ENCODE results near the gene LEMD1.

LEMD1 gene

DNA sequence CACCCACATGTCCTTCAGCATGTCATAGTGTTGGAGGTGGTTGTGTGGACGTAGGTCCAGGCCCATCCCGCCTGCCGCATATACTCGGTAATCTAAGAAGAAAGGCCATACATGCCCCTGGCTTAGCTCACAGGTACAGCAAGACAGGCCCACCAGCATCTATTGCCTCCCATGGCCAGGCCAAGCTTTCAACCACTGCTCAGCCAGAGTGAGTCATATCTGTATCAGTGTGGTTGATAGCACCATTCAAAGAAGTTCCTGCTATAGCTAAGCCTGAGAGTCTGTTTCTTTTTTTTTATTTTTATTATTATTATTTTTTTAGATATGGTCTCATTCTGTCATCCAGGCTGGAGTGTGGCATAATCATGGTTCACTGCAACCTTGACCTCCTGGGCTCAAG, 82.1 kb downstream of the LEMD1 start:
- Histone ChIP-seq H3K9me3 (replicated peaks in 1 of 2; ENCODE audit: control insufficient read depth in 2 of 2, insufficient read depth in 1 of 2, low read depth in 1 of 2, low read length in 2 of 2) (peaks cover 0 to 2% of the 10 kb centered on the region in 2 donors), H3K4ac (ENCODE audit: low read length) (no peak overlapping the region), H3K79me1 (ENCODE audit: low read depth, low read length) (no peaks in the 10 kb centered on the region), H3K14ac (ENCODE audit: low read length) (peak overlapping the region; percentile 2), H3K27me3 (ENCODE audit: control insufficient read depth in 3 of 3, insufficient read depth in 3 of 3, low read depth in 1 of 3, low read length in 3 of 3) (peaks cover 0 to 31% (median 15%) of the 10 kb centered on the region in 3 experiments), H3K4me3 (ENCODE audit: low read length in 2 of 2) (no peak overlapping the region), H3K27ac (replicated peaks; ENCODE audit: low read length) (no peak overlapping the region), H2BK15ac (ENCODE audit: low read length) (no peak overlapping the region), H2BK5ac (ENCODE audit: low read length) (no peak overlapping the region), H3K18ac (ENCODE audit: low read length) (no peak overlapping the region), H4K8ac (ENCODE audit: low read depth, low read length) (no peak overlapping the region), H2AK5ac (ENCODE audit: low read depth, low read length) (no peak overlapping the region), H4K91ac (ENCODE audit: low read depth, low read length, poor library complexity) (no peak overlapping the region), H2AFZ (ENCODE audit: low read length) (no peak overlapping the region), H2BK12ac (ENCODE audit: low read length) (no peak overlapping the region), H3K4me2 (ENCODE audit: insufficient read depth, low read length, poor library complexity, severe bottlenecking) (no peak overlapping the region), H3K4me1 (ENCODE audit: control insufficient read depth in 2 of 2, insufficient read depth in 1 of 2, low read depth in 1 of 2, low read length in 2 of 2) (peaks cover 4 to 14% of the 10 kb centered on the region in 2 donors), H3K9ac (ENCODE audit: low read depth, low read length, poor library complexity) (peak overlapping the region; percentile 13), H3K23ac (ENCODE audit: low read depth, low read length, poor library complexity) (no peak overlapping the region), H2BK120ac (ENCODE audit: low read depth, low read length) (no peak overlapping the region), H3K36me3 (replicated peaks in 1 of 2; ENCODE audit: control insufficient read depth in 2 of 2, insufficient read depth in 2 of 2, low read length in 2 of 2) (peaks cover 0 to 6% of the 10 kb centered on the region in 2 donors)
- DNase-seq (ENCODE audit: low spot score), result no peak
- WGBS, 2 donors (ENCODE audit: extremely low coverage in 2 of 2, insufficient read length in 2 of 2, insufficient replicate concordance in 1 of 2), result no CpG with 5 or more reads among the region's 4 CpGs

DNA sequence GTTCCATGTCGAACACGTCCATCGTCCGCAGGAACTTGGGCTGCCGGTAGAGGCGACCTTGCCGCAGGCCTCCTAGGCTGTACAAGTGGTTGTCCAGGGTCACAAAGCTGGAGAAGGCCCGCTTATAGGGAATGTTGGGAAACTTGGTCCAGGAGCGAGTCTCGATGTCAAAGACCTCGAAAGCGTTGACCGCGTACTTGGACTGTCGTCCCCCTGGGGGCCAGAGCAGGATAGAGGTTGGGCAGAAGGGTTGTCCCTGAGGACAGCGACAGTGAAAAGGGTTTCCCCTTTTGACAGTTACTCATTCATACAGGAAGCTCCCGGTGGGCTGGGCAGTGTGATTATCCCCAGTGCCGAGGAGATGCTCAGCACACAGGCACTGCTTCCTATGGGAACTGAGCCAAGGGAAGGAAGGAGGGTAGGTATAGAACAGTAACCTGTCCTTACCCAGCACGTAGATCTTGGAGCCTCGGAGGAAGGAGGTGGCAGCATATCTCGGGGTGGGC, 82.6 kb downstream of the LEMD1 start:
- no peak overlapping the region for H3K4me2 ChIP-seq (ENCODE audit: insufficient read depth, low read length, poor library complexity, severe bottlenecking)
- no peak overlapping the region for H3K18ac ChIP-seq (ENCODE audit: low read length)
- H2AK5ac ChIP-seq (ENCODE audit: low read depth, low read length), result no peak overlapping the region
- peak overlapping the region; percentile 21 for H3K23ac ChIP-seq (ENCODE audit: low read depth, low read length, poor library complexity)
- no peak overlapping the region for H4K8ac ChIP-seq (ENCODE audit: low read depth, low read length)
- no peak overlapping the region for H2BK5ac ChIP-seq (ENCODE audit: low read length)
- DNase-seq (ENCODE audit: low spot score), result no peak
- WGBS, 2 donors (ENCODE audit: extremely low coverage in 2 of 2, insufficient read length in 2 of 2, insufficient replicate concordance in 1 of 2), result no CpG with 5 or more reads among the region's 21 CpGs
- H3K14ac ChIP-seq (ENCODE audit: low read length), result peak overlapping the region; percentile 2
- no peak overlapping the region for H3K4ac ChIP-seq (ENCODE audit: low read length)
- no peak overlapping the region for H2BK15ac ChIP-seq (ENCODE audit: low read length)
- H3K4me1 ChIP-seq (ENCODE audit: control insufficient read depth in 2 of 2, insufficient read depth in 1 of 2, low read depth in 1 of 2, low read length in 2 of 2), result peaks cover 4 to 9% of the 10 kb centered on the region in 2 donors
- peaks cover 0 to 2% of the 10 kb centered on the region in 2 donors for H3K9me3 ChIP-seq (replicated peaks in 1 of 2; ENCODE audit: control insufficient read depth in 2 of 2, insufficient read depth in 1 of 2, low read depth in 1 of 2, low read length in 2 of 2)
- H3K36me3 ChIP-seq (replicated peaks in 1 of 2; ENCODE audit: control insufficient read depth in 2 of 2, insufficient read depth in 2 of 2, low read length in 2 of 2), result peaks cover 0 to 6% of the 10 kb centered on the region in 2 donors
- no peak overlapping the region for H3K27ac ChIP-seq (replicated peaks; ENCODE audit: low read length)
- H2BK12ac ChIP-seq (ENCODE audit: low read length), result no peak overlapping the region
- no peaks in the 10 kb centered on the region for H3K79me1 ChIP-seq (ENCODE audit: low read depth, low read length)
- no peak overlapping the region for H4K91ac ChIP-seq (ENCODE audit: low read depth, low read length, poor library complexity)
- peak overlapping the region; percentile 13 for H3K9ac ChIP-seq (ENCODE audit: low read depth, low read length, poor library complexity)
- H3K27me3 ChIP-seq (ENCODE audit: control insufficient read depth in 3 of 3, insufficient read depth in 3 of 3, low read depth in 1 of 3, low read length in 3 of 3), result peaks cover 0 to 27% (median 10%) of the 10 kb centered on the region in 3 experiments
- H2BK120ac ChIP-seq (ENCODE audit: low read depth, low read length), result no peak overlapping the region
- no peak overlapping the region for H2AFZ ChIP-seq (ENCODE audit: low read length)
- H3K4me3 ChIP-seq (ENCODE audit: low read length in 2 of 2), result no peak overlapping the region

DNA sequence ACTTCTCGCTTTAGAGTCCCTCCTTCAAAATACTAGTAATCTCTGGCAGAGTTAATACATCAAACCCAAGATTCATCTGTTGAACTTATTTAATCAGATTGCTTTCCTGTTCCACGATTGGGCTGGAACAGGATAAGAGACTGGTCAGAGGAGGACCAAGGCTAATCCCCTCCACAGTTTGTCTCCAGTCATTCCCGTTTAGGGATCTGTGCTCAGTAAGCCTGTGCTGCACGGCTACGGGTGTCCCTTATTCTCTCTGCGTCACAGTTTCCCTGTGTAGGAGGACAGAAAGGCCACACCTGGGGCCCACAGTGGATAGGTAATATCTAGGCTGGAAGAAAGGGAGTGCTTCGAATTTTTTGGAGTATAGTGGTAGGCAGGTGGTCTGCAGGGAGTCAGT, 83.8 kb downstream of the LEMD1 start:
- Histone ChIP-seq H3K23ac (ENCODE audit: low read depth, low read length, poor library complexity) (no peak overlapping the region), H2BK120ac (ENCODE audit: low read depth, low read length) (no peak overlapping the region), H3K9me3 (replicated peaks in 1 of 2; ENCODE audit: control insufficient read depth in 2 of 2, insufficient read depth in 1 of 2, low read depth in 1 of 2, low read length in 2 of 2) (peaks cover 0 to 2% of the 10 kb centered on the region in 2 donors), H3K18ac (ENCODE audit: low read length) (no peak overlapping the region), H4K91ac (ENCODE audit: low read depth, low read length, poor library complexity) (no peak overlapping the region), H3K27me3 (ENCODE audit: control insufficient read depth in 3 of 3, insufficient read depth in 3 of 3, low read depth in 1 of 3, low read length in 3 of 3) (peaks cover 0 to 15% (median 3%) of the 10 kb centered on the region in 3 experiments), H3K27ac (replicated peaks; ENCODE audit: low read length) (no peak overlapping the region), H3K79me1 (ENCODE audit: low read depth, low read length) (no peaks in the 10 kb centered on the region), H2AFZ (ENCODE audit: low read length) (no peak overlapping the region), H2AK5ac (ENCODE audit: low read depth, low read length) (no peak overlapping the region), H3K4me3 (ENCODE audit: low read length in 2 of 2) (no peak overlapping the region), H4K8ac (ENCODE audit: low read depth, low read length) (no peak overlapping the region), H2BK15ac (ENCODE audit: low read length) (no peak overlapping the region), H3K4me1 (ENCODE audit: control insufficient read depth in 2 of 2, insufficient read depth in 1 of 2, low read depth in 1 of 2, low read length in 2 of 2) (peaks cover 4 to 6% of the 10 kb centered on the region in 2 donors), H2BK5ac (ENCODE audit: low read length) (no peak overlapping the region), H3K9ac (ENCODE audit: low read depth, low read length, poor library complexity) (no peak overlapping the region), H3K4ac (ENCODE audit: low read length) (no peak overlapping the region), H3K4me2 (ENCODE audit: insufficient read depth, low read length, poor library complexity, severe bottlenecking) (no peak overlapping the region), H3K36me3 (replicated peaks in 1 of 2; ENCODE audit: control insufficient read depth in 2 of 2, insufficient read depth in 2 of 2, low read length in 2 of 2) (peaks cover 0 to 6% of the 10 kb centered on the region in 2 donors), H3K14ac (ENCODE audit: low read length) (no peak overlapping the region), H2BK12ac (ENCODE audit: low read length) (no peak overlapping the region)
- DNase-seq (ENCODE audit: low spot score), result no peak
- WGBS, 2 donors (ENCODE audit: extremely low coverage in 2 of 2, insufficient read length in 2 of 2, insufficient replicate concordance in 1 of 2), result no CpG with 5 or more reads among the region's 7 CpGs

DNA sequence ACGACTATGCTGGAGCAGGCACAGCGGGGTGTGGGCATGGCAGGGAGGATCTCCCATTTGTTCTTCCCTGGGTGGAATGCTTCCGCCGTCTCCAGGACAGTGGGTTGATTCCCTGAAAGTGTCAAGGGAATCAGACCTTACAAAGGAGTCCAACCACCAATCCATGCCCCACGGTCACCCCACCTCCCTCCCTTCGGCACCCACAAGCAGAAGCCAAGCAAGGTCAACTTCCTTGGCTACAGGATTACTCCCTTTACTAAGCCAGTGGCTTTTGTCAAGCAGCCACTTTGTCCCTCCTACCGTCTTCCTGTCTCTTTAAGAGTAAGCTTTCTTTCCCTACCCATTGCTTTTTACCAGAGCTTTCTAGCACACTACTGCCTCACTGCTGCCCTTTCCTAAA, 84.4 kb downstream of the LEMD1 start:
- Histone ChIP-seq H3K4me1 (ENCODE audit: control insufficient read depth in 2 of 2, insufficient read depth in 1 of 2, low read depth in 1 of 2, low read length in 2 of 2) (peaks cover 4 to 5% of the 10 kb centered on the region in 2 donors), H2AFZ (ENCODE audit: low read length) (no peak overlapping the region), H3K23ac (ENCODE audit: low read depth, low read length, poor library complexity) (no peak overlapping the region), H3K14ac (ENCODE audit: low read length) (no peak overlapping the region), H4K8ac (ENCODE audit: low read depth, low read length) (no peak overlapping the region), H3K36me3 (replicated peaks in 1 of 2; ENCODE audit: control insufficient read depth in 2 of 2, insufficient read depth in 2 of 2, low read length in 2 of 2) (peaks cover 0 to 6% of the 10 kb centered on the region in 2 donors), H4K91ac (ENCODE audit: low read depth, low read length, poor library complexity) (no peak overlapping the region), H3K27me3 (ENCODE audit: control insufficient read depth in 3 of 3, insufficient read depth in 3 of 3, low read depth in 1 of 3, low read length in 3 of 3) (peaks cover 0 to 13% (median 0%) of the 10 kb centered on the region in 3 experiments), H2AK5ac (ENCODE audit: low read depth, low read length) (no peak overlapping the region), H2BK5ac (ENCODE audit: low read length) (no peak overlapping the region), H2BK120ac (ENCODE audit: low read depth, low read length) (no peak overlapping the region), H3K4ac (ENCODE audit: low read length) (no peak overlapping the region), H3K79me1 (ENCODE audit: low read depth, low read length) (no peaks in the 10 kb centered on the region), H3K27ac (replicated peaks; ENCODE audit: low read length) (no peak overlapping the region), H3K4me3 (ENCODE audit: low read length in 2 of 2) (no peak overlapping the region), H3K18ac (ENCODE audit: low read length) (no peak overlapping the region), H2BK12ac (ENCODE audit: low read length) (no peak overlapping the region), H3K9ac (ENCODE audit: low read depth, low read length, poor library complexity) (no peak overlapping the region), H3K4me2 (ENCODE audit: insufficient read depth, low read length, poor library complexity, severe bottlenecking) (no peak overlapping the region), H2BK15ac (ENCODE audit: low read length) (no peak overlapping the region), H3K9me3 (replicated peaks in 1 of 2; ENCODE audit: control insufficient read depth in 2 of 2, insufficient read depth in 1 of 2, low read depth in 1 of 2, low read length in 2 of 2) (no peaks in the 10 kb centered on the region)
- no CpG with 5 or more reads among the region's 7 CpGs for WGBS, 2 donors (ENCODE audit: extremely low coverage in 2 of 2, insufficient read length in 2 of 2, insufficient replicate concordance in 1 of 2)
- no peak for DNase-seq (ENCODE audit: low spot score)

Data from neuronal stem cell (in vitro differentiated cells).